Nephron (organoid): Measurements from ENCODE around the gene TACO1.

Source experiments
- H3K27ac Mint-ChIP-seq, 3 experiments: 2 replicates each; pipeline ENCODE4 v1.8.0; 2020; ENCODE audit warnings: mixed read lengths in 3 of 3, mild to moderate bottlenecking in 2 of 3, moderate library complexity in 1 of 3
- H3K27me3 Mint-ChIP-seq: 2 replicates; pipeline ENCODE4 v1.8.0; 2021; ENCODE audit warnings: low read depth, mild to moderate bottlenecking, moderate library complexity, mixed read lengths
- H3K36me3 Mint-ChIP-seq: 2 replicates; pipeline ENCODE4 v1.8.0; 2020; ENCODE audit warnings: low read depth, mixed read lengths
- H3K4me1 Mint-ChIP-seq: 2 replicates; pipeline ENCODE4 v1.8.0; 2020; ENCODE audit warnings: mixed read lengths
- H3K4me3 Mint-ChIP-seq, 3 experiments: 2 replicates each; pipeline ENCODE4 v1.8.0; 2020; ENCODE audit warnings: mild to moderate bottlenecking in 3 of 3, mixed read lengths in 3 of 3, moderate library complexity in 2 of 3
- H3K9me3 Mint-ChIP-seq: 2 replicates; pipeline ENCODE4 v1.8.0; 2020; ENCODE audit warnings: mixed read lengths
- TF ChIP-seq, protein P1 (sequence below), 3 experiments: fragments of 200-600 bp; sonication (generic); IDR thresholded peaks; one replicate each; pipeline ENCODE4 v1.5.0; 2021; ENCODE audit warnings: antibody characterized with exemption in 3 of 3; ENCODE audit not compliant: unreplicated experiment in 3 of 3

Gene TACO1

GRCh38 chr17:63573634-63574033 lies 27.1 kb upstream of the TACO1 start:
- Mint-ChIP-seq H3K27me3 (no peaks in the 10 kb centered on the region), H3K9me3 (no peaks in the 10 kb centered on the region), H3K27ac (peak overlapping the region in 1 of 3 experiments; percentile 3), H3K36me3 (no peaks in the 10 kb centered on the region), H3K4me1 (peaks cover under 1% of the 10 kb centered on the region), H3K4me3 (no peak overlapping the region)
- TF ChIP-seq, protein P1, sequence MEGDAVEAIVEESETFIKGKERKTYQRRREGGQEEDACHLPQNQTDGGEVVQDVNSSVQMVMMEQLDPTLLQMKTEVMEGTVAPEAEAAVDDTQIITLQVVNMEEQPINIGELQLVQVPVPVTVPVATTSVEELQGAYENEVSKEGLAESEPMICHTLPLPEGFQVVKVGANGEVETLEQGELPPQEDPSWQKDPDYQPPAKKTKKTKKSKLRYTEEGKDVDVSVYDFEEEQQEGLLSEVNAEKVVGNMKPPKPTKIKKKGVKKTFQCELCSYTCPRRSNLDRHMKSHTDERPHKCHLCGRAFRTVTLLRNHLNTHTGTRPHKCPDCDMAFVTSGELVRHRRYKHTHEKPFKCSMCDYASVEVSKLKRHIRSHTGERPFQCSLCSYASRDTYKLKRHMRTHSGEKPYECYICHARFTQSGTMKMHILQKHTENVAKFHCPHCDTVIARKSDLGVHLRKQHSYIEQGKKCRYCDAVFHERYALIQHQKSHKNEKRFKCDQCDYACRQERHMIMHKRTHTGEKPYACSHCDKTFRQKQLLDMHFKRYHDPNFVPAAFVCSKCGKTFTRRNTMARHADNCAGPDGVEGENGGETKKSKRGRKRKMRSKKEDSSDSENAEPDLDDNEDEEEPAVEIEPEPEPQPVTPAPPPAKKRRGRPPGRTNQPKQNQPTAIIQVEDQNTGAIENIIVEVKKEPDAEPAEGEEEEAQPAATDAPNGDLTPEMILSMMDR (IDR thresholded peaks at IDR 0.05; ENCODE audit: unreplicated experiment in 3 of 3): peak; percentile 24 to 34 (median 28)

DNA sequence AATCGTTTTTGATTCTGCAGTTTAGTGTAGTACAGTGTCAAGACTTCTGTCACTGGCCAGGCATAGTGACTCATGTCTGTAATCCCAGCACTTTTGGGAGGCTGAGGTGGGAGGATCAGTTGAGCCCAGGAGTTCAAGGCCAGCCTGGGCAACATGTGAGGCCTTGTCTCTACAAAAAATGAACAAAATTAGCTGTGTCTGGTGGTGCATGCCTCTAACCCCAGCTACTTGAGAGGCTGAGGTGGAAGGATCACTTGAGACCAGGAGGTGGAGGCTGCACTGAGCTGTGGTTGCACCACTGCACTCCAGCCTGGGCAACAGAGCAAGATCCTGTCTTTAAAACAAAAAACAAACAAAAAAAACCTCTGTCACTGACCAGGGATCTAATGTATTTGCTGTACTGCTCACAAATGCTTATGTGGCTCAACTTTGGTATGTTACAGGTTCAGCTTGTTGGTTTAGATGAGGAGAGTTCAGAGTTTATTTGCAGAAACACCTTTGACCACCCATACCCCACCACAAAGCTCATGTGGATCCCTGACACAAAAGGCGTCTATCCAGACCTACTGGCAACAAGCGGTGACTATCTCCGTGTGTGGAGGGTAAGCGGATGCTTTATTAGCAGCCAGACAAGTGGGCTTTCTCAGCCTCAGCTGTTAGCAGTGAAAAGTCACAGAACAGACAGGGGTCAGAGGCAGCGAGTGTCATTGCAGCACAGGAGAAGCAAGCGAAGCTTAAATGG lies 22.5 kb upstream of the TACO1 start:
- Mint-ChIP-seq H3K27me3 (no peaks in the 10 kb centered on the region), H3K27ac (peak overlapping the region; percentile 75 to 83 (median 83)), H3K36me3 (peaks cover 33% of the 10 kb centered on the region), H3K9me3 (no peaks in the 10 kb centered on the region), H3K4me1 (peaks cover 15% of the 10 kb centered on the region), H3K4me3 (no peak overlapping the region)
- TF ChIP-seq, protein P1 (IDR thresholded peaks at IDR 0.05; ENCODE audit: unreplicated experiment in 3 of 3): no peak

- no peaks in the 10 kb centered on the region for H3K9me3 Mint-ChIP-seq
- TF ChIP-seq, protein P1 (IDR thresholded peaks at IDR 0.05; ENCODE audit: unreplicated experiment in 3 of 3): no peak
- H3K4me3 Mint-ChIP-seq: no peak overlapping the region
- H3K27ac Mint-ChIP-seq: peak overlapping the region; percentile 75 to 83 (median 83)
- H3K4me1 Mint-ChIP-seq: peaks cover 15% of the 10 kb centered on the region
- peaks cover 38% of the 10 kb centered on the region for H3K36me3 Mint-ChIP-seq
- H3K27me3 Mint-ChIP-seq: no peaks in the 10 kb centered on the region
Observed at GRCh38 chr17:63578769-63579111, 22.0 kb upstream of the TACO1 start.

DNA sequence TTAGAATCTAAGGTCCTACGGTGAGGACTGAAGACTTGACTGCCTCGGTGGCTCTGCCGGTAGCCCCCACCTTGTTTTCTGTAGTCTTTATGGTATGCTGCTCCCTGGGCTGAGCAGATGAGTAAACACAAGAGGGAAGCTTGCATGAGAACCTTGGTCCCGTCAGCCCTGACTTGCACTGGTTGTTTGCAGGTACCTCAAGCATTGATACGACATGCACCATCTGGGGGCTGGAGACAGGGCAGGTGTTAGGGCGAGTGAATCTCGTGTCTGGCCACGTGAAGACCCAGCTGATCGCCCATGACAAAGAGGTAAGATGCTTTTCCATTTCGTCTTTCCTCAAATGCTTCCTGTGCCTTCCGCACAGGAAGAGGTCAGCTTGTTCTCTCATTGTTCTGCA lies 21.1 kb upstream of the TACO1 start:
- TF ChIP-seq, protein P1 (IDR thresholded peaks at IDR 0.05; ENCODE audit: unreplicated experiment in 3 of 3): no peak
- Mint-ChIP-seq H3K4me3 (no peak overlapping the region), H3K9me3 (no peaks in the 10 kb centered on the region), H3K27ac (peak overlapping the region; percentile 75 to 83 (median 83)), H3K36me3 (peaks cover 43% of the 10 kb centered on the region), H3K4me1 (peaks cover 15% of the 10 kb centered on the region), H3K27me3 (no peaks in the 10 kb centered on the region)

DNA sequence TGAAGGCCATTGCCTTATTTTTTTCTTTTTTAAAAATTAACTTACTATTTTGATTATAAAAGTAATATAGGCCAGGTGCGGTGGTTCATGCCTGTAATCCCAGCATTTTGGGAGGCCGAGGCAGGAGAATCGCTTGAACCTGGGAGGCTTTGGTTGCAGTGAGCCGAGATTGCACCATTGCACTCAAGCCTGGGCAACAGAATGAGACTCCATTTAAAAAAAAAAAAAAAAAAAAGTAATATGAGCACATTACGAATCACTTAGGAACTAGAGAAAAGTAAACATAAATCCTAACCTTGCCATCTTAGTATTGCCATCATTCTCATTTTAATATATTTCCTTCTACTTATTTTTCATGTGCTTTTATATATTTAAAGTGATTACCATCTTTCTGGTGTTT lies 12.9 kb upstream of the TACO1 start:
- TF ChIP-seq, protein P1 (IDR thresholded peaks at IDR 0.05; ENCODE audit: unreplicated experiment in 3 of 3): no peak
- Mint-ChIP-seq H3K27me3 (no peaks in the 10 kb centered on the region), H3K4me1 (no peaks in the 10 kb centered on the region), H3K36me3 (peaks cover 67% of the 10 kb centered on the region), H3K9me3 (no peaks in the 10 kb centered on the region), H3K27ac (no peak overlapping the region), H3K4me3 (no peak overlapping the region)

DNA sequence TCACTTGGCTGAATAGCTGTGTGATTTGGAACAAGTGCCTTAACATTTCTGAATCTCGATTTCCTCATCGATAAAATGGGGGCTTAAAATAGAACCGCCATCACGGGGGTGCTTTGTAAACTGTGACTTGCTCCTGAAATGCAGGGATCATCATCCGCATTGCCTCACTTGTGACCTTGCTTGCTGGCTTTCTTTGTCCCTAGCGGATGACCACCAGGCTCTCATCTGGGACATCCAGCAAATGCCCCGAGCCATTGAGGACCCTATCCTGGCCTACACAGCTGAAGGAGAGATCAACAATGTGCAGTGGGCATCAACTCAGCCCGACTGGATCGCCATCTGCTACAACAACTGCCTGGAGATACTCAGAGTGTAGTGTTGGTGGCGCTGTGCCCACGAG lies 11.9 kb upstream of the TACO1 start:
- TF ChIP-seq, protein P1 (IDR thresholded peaks at IDR 0.05; ENCODE audit: unreplicated experiment in 3 of 3): no peak
- H3K27ac Mint-ChIP-seq: no peak overlapping the region
- H3K4me1 Mint-ChIP-seq: no peaks in the 10 kb centered on the region

More for the DNA sequence above, 11.9 kb upstream of the TACO1 start:
- H3K36me3 Mint-ChIP-seq: peaks cover 61% of the 10 kb centered on the region
- H3K4me3 Mint-ChIP-seq: no peak overlapping the region
- no peaks in the 10 kb centered on the region for H3K9me3 Mint-ChIP-seq
- no peaks in the 10 kb centered on the region for H3K27me3 Mint-ChIP-seq
